SK-N-SH (cell line): ENCODE results near the gene DGCR6L.
"Not testable (repeated sequence)": the region's sequence is repeated elsewhere in the genome, so short reads cannot be mapped to it uniquely, and the experiment has no call there.

Experiments
- CHD2 ChIP-seq: fragments of 150-350 bp; IDR thresholded peaks from 2 replicates; pipeline ENCODE4 v1.6.1; 2018; ENCODE audit warnings: low read length; ENCODE audit not compliant: partially characterized antibody
- JUND ChIP-seq: IDR thresholded peaks from 2 replicates; pipeline ENCODE4 v1.4.0; 2012
- MXI1 ChIP-seq: IDR thresholded peaks from 2 replicates; pipeline ENCODE4 v1.6.1; 2012; ENCODE audit warnings: mild to moderate bottlenecking, low read depth, low read length, improper control_type of control experiment
- POLR2AphosphoS5 ChIP-seq: IDR thresholded peaks from 2 replicates; pipeline ENCODE4 v1.6.1; 2012; ENCODE audit warnings: low read depth, low read length
- SIN3A ChIP-seq: IDR thresholded peaks from 2 replicates; pipeline ENCODE4 v1.6.1; 2012; ENCODE audit warnings: low read depth, mild to moderate bottlenecking, low read length, moderate library complexity, borderline replicate concordance
- TF ChIP-seq, protein P1 (sequence below): fragments of 200-600 bp; sonication (generic); IDR thresholded peaks from 2 replicates; pipeline ENCODE4 v1.6.1; 2017; ENCODE audit warnings: antibody characterized with exemption, mild to moderate bottlenecking, moderate library complexity
- TF ChIP-seq, protein P2 (sequence below): IDR thresholded peaks from 2 replicates; pipeline ENCODE4 v1.4.0; 2012; ENCODE audit warnings: low read depth

DNA sequence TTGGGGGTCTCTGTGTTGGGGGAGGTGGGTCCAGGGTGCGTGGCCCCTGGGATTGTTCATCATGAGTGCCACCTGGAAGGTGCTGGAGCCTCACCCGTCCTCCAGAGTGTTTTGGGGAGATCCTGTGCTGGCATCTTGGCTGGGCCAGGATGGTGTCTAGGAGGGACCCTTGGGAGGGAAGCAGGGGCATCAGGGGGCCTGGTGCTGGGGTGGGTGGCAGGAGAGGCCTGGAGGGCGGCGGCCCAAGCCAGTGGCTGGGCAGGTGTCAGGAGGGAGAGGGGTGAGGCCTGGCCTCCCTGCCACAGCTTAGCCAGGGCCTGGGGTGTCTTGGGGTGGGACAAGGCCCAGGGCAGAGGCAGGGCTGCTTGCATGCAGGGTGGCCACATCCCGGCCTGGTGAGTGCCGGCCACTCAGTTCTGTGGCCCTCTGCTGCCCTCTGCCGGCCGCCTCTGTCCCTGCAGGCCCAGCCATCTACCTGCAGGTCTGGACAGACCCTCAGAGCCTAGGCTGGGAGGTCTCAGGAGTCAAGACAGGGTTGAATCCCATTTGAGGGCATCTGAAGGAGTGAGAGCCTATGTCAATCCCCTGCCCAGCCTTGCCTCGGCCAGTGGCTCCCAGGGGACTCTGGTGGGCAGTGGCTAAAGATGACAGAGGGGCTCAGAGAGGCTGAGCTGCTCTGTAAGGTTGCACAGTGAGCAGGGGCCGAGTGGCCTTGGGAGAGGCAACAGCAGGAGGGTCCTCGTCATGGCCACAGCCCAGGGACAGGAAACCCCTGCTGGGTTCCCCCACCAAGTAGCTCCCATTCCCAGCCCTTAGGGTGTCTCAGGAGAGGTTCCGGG, 34.2 kb downstream of the DGCR6L start:
- TF ChIP-seq, protein P1, sequence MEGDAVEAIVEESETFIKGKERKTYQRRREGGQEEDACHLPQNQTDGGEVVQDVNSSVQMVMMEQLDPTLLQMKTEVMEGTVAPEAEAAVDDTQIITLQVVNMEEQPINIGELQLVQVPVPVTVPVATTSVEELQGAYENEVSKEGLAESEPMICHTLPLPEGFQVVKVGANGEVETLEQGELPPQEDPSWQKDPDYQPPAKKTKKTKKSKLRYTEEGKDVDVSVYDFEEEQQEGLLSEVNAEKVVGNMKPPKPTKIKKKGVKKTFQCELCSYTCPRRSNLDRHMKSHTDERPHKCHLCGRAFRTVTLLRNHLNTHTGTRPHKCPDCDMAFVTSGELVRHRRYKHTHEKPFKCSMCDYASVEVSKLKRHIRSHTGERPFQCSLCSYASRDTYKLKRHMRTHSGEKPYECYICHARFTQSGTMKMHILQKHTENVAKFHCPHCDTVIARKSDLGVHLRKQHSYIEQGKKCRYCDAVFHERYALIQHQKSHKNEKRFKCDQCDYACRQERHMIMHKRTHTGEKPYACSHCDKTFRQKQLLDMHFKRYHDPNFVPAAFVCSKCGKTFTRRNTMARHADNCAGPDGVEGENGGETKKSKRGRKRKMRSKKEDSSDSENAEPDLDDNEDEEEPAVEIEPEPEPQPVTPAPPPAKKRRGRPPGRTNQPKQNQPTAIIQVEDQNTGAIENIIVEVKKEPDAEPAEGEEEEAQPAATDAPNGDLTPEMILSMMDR: peak; percentile 52
- not testable (repeated sequence) for TF ChIP-seq MXI1, JUND, POLR2AphosphoS5, CHD2, SIN3A
- TF ChIP-seq, protein P2, sequence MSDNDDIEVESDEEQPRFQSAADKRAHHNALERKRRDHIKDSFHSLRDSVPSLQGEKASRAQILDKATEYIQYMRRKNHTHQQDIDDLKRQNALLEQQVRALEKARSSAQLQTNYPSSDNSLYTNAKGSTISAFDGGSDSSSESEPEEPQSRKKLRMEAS: not testable (repeated sequence)
